ENCODE data around the gene GNG14. TPM values are rescaled to one million over a fixed set of nuclear protein-coding genes. Genes with fewer than 3 reads are reported as not detected.
A peak's percentile ranks its signal among the peaks of the same experiment; 100 is the strongest.
"Not testable (repeated sequence)": the region's sequence is repeated elsewhere in the genome, so short reads cannot be mapped to it uniquely, and the experiment has no call there.

GNG14 gene
- total and polyA plus RNA-seq, 2 experiments from 2014 or later = not detected

DNA sequence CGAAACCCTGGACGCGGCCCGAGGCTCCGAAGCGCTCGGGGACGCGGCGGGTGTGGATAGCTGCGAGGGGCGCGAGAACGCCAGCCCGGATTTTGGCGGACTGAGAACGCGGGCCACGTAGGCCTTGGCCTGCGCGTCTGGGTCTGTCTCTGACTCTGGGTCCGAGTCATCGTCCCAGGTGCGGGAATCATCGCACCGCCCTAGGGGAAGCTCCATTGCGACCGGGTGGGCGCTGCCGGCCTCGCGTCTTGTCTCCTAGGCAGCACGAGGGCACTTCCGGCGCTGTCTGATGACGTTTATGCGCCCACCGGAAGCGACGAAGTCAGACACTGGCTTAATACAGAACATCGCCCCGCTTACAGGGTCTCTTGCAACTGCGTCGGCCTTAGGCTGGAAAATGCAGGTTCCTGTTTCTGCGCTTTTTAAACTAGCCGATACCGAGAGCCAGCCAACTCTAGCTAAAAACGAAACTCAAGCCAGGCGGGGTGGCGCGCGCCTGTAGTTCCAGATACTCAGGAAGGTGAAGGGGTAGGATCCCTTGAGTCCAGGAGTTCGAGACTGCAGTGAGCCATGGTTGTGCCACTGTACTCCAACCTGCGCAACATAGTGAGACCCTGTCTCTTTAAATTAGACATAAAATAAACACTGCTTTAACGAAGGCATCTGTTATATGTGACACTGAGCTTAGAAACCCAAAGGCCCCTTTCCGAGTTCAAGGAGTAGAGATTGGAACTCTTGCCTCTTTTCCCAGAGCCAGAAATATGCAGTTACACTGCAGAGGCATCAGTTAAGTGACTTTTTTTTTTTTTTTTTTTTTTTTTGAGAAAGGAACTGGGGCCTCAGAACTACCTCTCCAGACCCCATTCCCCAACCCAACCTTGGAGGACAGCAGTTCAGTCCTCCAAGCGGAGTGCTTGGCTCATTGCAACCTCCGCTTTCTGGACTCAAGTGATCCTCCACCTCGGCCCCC lies 8.9 kb downstream of the GNG14 start, which contains the start of gene FBXW9:
Gene FBXW9 (minus strand): TSS at position 266 of the 970 bp plus-strand sequence. CDS start 50 bp downstream, at position 216.
- Histone ChIP-seq H3K4me1 (ENCODE audit: insufficient read depth) (peaks cover 5% of the 10 kb centered on the region), H4K20me1 (ENCODE audit: insufficient read depth, poor library complexity, severe bottlenecking) (no peaks in the 10 kb centered on the region), H3K36me3 (replicated peaks; ENCODE audit: insufficient read depth, low read depth) (no peaks in the 10 kb centered on the region), H2AFZ (peak within 1 kb of the TSS; percentile 77), H3K9me3 (ENCODE audit: low read depth) (no peaks in the 10 kb centered on the region), H3K4me3 (peak within 1 kb of the TSS; percentile 25), H3K4me2 (peak within 1 kb of the TSS; percentile 87), H3K27me3 (no peaks in the 10 kb centered on the region), H3K27ac (peak within 1 kb of the TSS; percentile 89), H3K9me2 (replicated peaks; ENCODE audit: insufficient read depth) (no peaks in the 10 kb centered on the region), H3K79me2 (no peaks in the 10 kb centered on the region)
- TF ChIP-seq CTCF (IDR thresholded peaks at IDR 0.05; ENCODE audit: poor library complexity) (no peak), EZH2 (IDR thresholded peaks at IDR 0.05; ENCODE audit: borderline replicate concordance) (no peak), EZH2phosphoT487 (IDR thresholded peaks at IDR 0.05; ENCODE audit: low read depth, severe bottlenecking, unreplicated experiment) (no peak)
- 9% methylated on average over 59 of the region's 59 CpGs for WGBS (ENCODE audit: low lambda C conversion rate, missing lambda C conversion rate)
- DNase-seq (ENCODE audit: low spot score) = peak; percentile 94

DNA sequence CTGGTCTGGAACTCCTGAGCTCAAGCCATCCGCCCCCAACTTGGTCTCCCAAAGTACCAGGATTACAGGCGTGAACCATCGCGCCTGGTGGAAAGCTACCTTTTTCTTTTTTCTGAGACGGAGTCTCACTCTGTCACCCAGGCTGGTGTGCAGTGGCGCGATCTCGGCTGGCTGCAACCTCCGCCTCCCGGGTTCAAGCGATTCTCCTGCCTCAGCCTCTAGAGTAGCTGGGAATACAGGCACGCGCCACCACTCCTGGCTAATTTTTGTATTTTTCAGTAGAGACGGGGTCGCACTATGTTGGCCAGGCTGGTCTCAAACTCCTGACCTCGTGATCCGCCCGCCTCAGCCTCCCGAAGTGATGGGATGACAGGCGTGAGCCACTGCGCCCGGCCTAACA lies 9.6 kb downstream of the GNG14 start:
- not testable (repeated sequence) for H3K79me2 ChIP-seq
- H3K4me2 ChIP-seq = peak overlapping the region; percentile 87

DNA sequence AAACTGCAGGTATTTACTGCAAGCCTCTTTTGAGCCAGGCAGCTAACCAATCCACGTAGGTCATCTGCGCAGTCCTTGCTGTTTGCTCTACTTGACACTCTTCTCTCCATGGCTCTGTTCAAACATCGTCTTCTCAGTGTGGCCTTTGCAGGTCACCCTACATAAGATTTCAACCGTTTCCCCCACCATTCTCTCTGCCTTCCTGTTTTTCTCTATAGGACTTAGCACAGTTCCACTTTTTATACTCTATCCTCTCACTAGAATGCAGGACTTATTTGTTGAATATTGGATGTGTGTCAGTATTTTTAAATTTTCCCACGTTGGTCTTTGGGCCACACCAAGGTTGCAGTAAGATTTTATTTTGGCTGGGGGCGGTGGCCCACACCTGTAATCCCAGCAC lies 10.3 kb downstream of the GNG14 start:
- no peak for DNase-seq (ENCODE audit: low spot score)
- TF ChIP-seq CTCF (IDR thresholded peaks at IDR 0.05; ENCODE audit: poor library complexity) (no peak), EZH2phosphoT487 (IDR thresholded peaks at IDR 0.05; ENCODE audit: low read depth, severe bottlenecking, unreplicated experiment) (no peak), EZH2 (IDR thresholded peaks at IDR 0.05; ENCODE audit: borderline replicate concordance) (no peak)
- WGBS (ENCODE audit: low lambda C conversion rate, missing lambda C conversion rate) = 96% methylated on average over 6 of the region's 6 CpGs
- H3K79me2 ChIP-seq = no peaks in the 10 kb centered on the region
- no peak overlapping the region for H3K27ac ChIP-seq
- no peak overlapping the region for H3K4me3 ChIP-seq
- H3K4me2 ChIP-seq = no peak overlapping the region
- H3K9me3 ChIP-seq (ENCODE audit: low read depth) = no peaks in the 10 kb centered on the region
- no peaks in the 10 kb centered on the region for H4K20me1 ChIP-seq (ENCODE audit: insufficient read depth, poor library complexity, severe bottlenecking)
- no peak overlapping the region for H2AFZ ChIP-seq
- H3K36me3 ChIP-seq (replicated peaks; ENCODE audit: insufficient read depth, low read depth) = no peaks in the 10 kb centered on the region
- H3K9me2 ChIP-seq (replicated peaks; ENCODE audit: insufficient read depth) = no peaks in the 10 kb centered on the region
- H3K27me3 ChIP-seq = no peaks in the 10 kb centered on the region
- H3K4me1 ChIP-seq (ENCODE audit: insufficient read depth) = peaks cover 5% of the 10 kb centered on the region

More for the DNA sequence above, 9.6 kb downstream of the GNG14 start:
- not testable (repeated sequence) for H3K9me2 ChIP-seq (replicated peaks; ENCODE audit: insufficient read depth); H4K20me1 ChIP-seq (ENCODE audit: insufficient read depth, poor library complexity, severe bottlenecking); H3K9me3 ChIP-seq (ENCODE audit: low read depth); H3K4me1 ChIP-seq (ENCODE audit: insufficient read depth); H3K27me3 ChIP-seq; H3K27ac ChIP-seq; H3K36me3 ChIP-seq (replicated peaks; ENCODE audit: insufficient read depth, low read depth); DNase-seq (ENCODE audit: low spot score); H3K4me3 ChIP-seq; H2AFZ ChIP-seq
- WGBS (ENCODE audit: low lambda C conversion rate, missing lambda C conversion rate) = 96% methylated on average over 22 of the region's 22 CpGs

DNA sequence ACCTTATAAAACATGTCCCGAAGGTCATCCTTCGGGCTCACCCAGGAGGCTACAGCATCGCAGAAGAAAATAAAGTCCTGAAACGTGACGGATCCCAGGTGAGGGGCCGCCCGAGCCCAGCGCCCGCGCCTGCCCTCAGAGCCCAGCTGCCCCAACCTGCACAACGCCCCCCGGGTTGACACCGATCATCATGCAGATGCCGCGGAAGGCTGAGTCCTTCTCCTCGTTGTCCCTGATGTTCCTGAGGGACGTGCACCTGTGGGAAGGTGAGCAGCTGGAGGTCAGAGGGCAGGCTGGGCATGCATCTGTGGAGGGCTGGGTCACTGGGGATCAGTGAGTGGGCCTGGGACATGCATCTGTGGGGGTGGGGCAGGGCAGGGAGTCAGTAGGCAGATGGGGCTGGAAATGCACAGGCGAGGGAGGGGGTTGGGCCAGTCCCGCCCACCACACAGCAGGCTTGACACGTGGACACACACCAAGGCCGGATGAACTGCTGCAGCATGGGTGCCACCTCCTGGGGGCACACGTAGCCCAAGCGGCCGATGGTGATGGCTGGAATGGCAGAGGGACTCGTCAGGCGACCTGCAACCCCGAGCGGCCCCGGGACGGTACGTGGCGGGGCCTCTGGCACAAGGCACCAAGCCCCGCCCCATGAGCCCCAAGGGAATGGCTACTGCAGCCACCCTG lies 13.9 kb downstream of the GNG14 start:
- TF ChIP-seq EZH2phosphoT487 (IDR thresholded peaks at IDR 0.05; ENCODE audit: low read depth, severe bottlenecking, unreplicated experiment) (no peak), CTCF (IDR thresholded peaks at IDR 0.05; ENCODE audit: poor library complexity) (no peak), EZH2 (IDR thresholded peaks at IDR 0.05; ENCODE audit: borderline replicate concordance) (no peak)
- DNase-seq (ENCODE audit: low spot score) = peak; percentile 13
- Histone ChIP-seq H3K9me3 (ENCODE audit: low read depth) (no peaks in the 10 kb centered on the region), H4K20me1 (ENCODE audit: insufficient read depth, poor library complexity, severe bottlenecking) (no peaks in the 10 kb centered on the region), H3K4me2 (no peak overlapping the region), H3K79me2 (no peaks in the 10 kb centered on the region), H3K27me3 (no peaks in the 10 kb centered on the region), H3K36me3 (replicated peaks; ENCODE audit: insufficient read depth, low read depth) (no peaks in the 10 kb centered on the region), H3K4me3 (no peak overlapping the region), H3K27ac (no peak overlapping the region), H3K4me1 (ENCODE audit: insufficient read depth) (no peaks in the 10 kb centered on the region), H3K9me2 (replicated peaks; ENCODE audit: insufficient read depth) (no peaks in the 10 kb centered on the region), H2AFZ (no peak overlapping the region)
- WGBS (ENCODE audit: low lambda C conversion rate, missing lambda C conversion rate) = 96% methylated on average over 32 of the region's 33 CpGs

Data from hepatocyte (in vitro differentiated cells).